Tibial nerve (tissue), 3 donors: ENCODE measurements around the gene AUTS2.

ENCODE experiments used
- POLR2A ChIP-seq, 2 donors: fragments of 450-650 bp; IDR thresholded peaks; one replicate each; pipeline ENCODE4 v1.6.1; 2017; ENCODE audit warnings: antibody characterized with exemption in 2 of 2, mild to moderate bottlenecking in 2 of 2, moderate library complexity in 2 of 2
- TF ChIP-seq, protein P1 (sequence below), 5 experiments: fragments of 200-600 bp in 3 of 5; fragments of 450-650 bp in 2 of 5; sonication (generic) in 3 of 5; IDR thresholded peaks; one replicate each; pipeline ENCODE4 v1.5.1; 2016 to 2019; ENCODE audit warnings: antibody characterized with exemption in 5 of 5, mild to moderate bottlenecking in 3 of 5, moderate library complexity in 2 of 5

DNA sequence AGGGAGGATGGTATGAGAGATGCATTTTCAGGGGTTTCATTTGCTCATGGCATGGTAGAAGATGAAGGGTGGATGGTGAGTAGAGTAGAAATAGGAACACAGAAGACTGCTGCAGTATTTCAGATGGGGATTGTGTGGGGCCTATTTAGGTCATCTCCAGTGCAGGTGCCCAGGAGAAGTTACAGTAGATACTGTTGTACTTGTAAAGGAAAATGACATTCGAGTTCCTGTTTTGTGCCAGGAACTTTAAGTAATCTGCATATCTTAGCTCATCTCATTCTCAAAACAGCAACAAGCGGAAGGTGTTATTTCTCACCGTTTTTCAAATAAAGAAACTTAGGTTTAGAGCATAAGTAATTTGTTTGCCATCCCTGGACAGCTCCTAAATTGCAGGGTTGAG, 156.2 kb downstream of the AUTS2 start:
- TF ChIP-seq, protein P1, sequence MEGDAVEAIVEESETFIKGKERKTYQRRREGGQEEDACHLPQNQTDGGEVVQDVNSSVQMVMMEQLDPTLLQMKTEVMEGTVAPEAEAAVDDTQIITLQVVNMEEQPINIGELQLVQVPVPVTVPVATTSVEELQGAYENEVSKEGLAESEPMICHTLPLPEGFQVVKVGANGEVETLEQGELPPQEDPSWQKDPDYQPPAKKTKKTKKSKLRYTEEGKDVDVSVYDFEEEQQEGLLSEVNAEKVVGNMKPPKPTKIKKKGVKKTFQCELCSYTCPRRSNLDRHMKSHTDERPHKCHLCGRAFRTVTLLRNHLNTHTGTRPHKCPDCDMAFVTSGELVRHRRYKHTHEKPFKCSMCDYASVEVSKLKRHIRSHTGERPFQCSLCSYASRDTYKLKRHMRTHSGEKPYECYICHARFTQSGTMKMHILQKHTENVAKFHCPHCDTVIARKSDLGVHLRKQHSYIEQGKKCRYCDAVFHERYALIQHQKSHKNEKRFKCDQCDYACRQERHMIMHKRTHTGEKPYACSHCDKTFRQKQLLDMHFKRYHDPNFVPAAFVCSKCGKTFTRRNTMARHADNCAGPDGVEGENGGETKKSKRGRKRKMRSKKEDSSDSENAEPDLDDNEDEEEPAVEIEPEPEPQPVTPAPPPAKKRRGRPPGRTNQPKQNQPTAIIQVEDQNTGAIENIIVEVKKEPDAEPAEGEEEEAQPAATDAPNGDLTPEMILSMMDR (IDR thresholded peaks at IDR 0.05) = no peak
- TF ChIP-seq POLR2A (IDR thresholded peaks at IDR 0.05) = no peak
